Measurements from ENCODE around the gene KRT73. TPM values are rescaled to one million over a fixed set of nuclear protein-coding genes. Genes with fewer than 3 reads are reported as not detected.

KRT73 gene
- total and polyA plus RNA-seq, 2 donors (not counting 3 experiments of a cell fraction or from before 2014, with no cell fraction given): not detected

GRCh38 chr12:52655251-52655650, 36.9 kb upstream of the KRT73 start:
- FAIRE-seq: no peak
- Histone ChIP-seq H3K4me2 (ENCODE audit: insufficient read depth, low read length) (no peak overlapping the region), H3K9ac (replicated peaks; ENCODE audit: extremely low read depth, insufficient read depth, low read length) (no peak overlapping the region), H3K27ac (ENCODE audit: insufficient read depth, low read depth, low read length) (no peak overlapping the region), H2AFZ (ENCODE audit: low read depth, low read length) (no peak overlapping the region), H3K79me2 (ENCODE audit: control insufficient read depth, insufficient read depth, low read length) (no peaks in the 10 kb centered on the region), H3K4me3 (replicated peaks in 1 of 3; ENCODE audit: insufficient read depth in 1 of 3, low read depth in 1 of 3, low read length in 3 of 3) (no peak overlapping the region), H3K27me3 (ENCODE audit: control insufficient read depth in 2 of 2, insufficient read depth in 2 of 2, low read length in 2 of 2) (peaks cover 3% of the 10 kb centered on the region in 2 experiments), H3K9me1 (replicated peaks; ENCODE audit: control insufficient read depth, extremely low read depth, insufficient read depth, low read length) (no peaks in the 10 kb centered on the region), H3K9me3 (replicated peaks; ENCODE audit: control insufficient read depth, insufficient read depth, low read length) (no peaks in the 10 kb centered on the region), H3K36me3 (ENCODE audit: control insufficient read depth in 2 of 2, extremely low read depth in 1 of 2, insufficient read depth in 2 of 2, low read length in 2 of 2) (no peaks in the 10 kb centered on the region), H3K4me1 (ENCODE audit: control insufficient read depth, extremely low read depth, insufficient read depth, low read length) (no peaks in the 10 kb centered on the region), H4K20me1 (replicated peaks; ENCODE audit: control insufficient read depth, extremely low read depth, insufficient read depth, low read length) (no peaks in the 10 kb centered on the region)
- dilution Hi-C loops (cut with MboI; ENCODE audit: extremely low pct_ligation_motif_present, low sequenced_read_pairs): no loop called here
- ChIA-PET CTCF (interaction anchor here (2.0 kb wide), 1 partner anchor 10 kb away, joined by 4 read pairs; no protein-coding TSS in a partner anchor), POLR2A (no interaction called here)
- no peak for DNase-seq (ENCODE audit: low read depth, low spot score)
- no TSS peak for BruUV-seq (replicated peaks)
- no peak for TF ChIP-seq POLR2AphosphoS5 (IDR thresholded peaks at IDR 0.05; ENCODE audit: insufficient read depth, low read depth, low read length)
- no peak for TF ChIP-seq FOS (IDR thresholded peaks at IDR 0.05; ENCODE audit: borderline replicate concordance, insufficient read depth, low read length)
- TF ChIP-seq CTCF (IDR thresholded peaks at IDR 0.05; ENCODE audit: extremely low read depth in 1 of 2, insufficient read depth in 1 of 2, low read depth in 1 of 2, low read length in 2 of 2): no peak
- intact Hi-C loops (cut with micrococcal nuclease): no loop called here

GRCh38 chr12:52651726-52652261, 33.4 kb upstream of the KRT73 start, which contains the start of gene KRT2:
KRT2 (minus strand) TSS chr12:52652211; CDS start chr12:52652142, 69 bp downstream.
- no peak for FAIRE-seq
- Histone ChIP-seq H3K27ac (ENCODE audit: insufficient read depth, low read depth, low read length) (no peak within 1 kb of the TSS), H3K4me1 (ENCODE audit: control insufficient read depth, extremely low read depth, insufficient read depth, low read length) (no peaks in the 10 kb centered on the region), H3K9me1 (replicated peaks; ENCODE audit: control insufficient read depth, extremely low read depth, insufficient read depth, low read length) (no peaks in the 10 kb centered on the region), H3K27me3 (ENCODE audit: control insufficient read depth in 2 of 2, insufficient read depth in 2 of 2, low read length in 2 of 2) (peaks cover 3 to 8% of the 10 kb centered on the region in 2 experiments), H3K9ac (replicated peaks; ENCODE audit: extremely low read depth, insufficient read depth, low read length) (no peak within 1 kb of the TSS), H2AFZ (ENCODE audit: low read depth, low read length) (no peak within 1 kb of the TSS), H3K79me2 (ENCODE audit: control insufficient read depth, insufficient read depth, low read length) (no peaks in the 10 kb centered on the region), H3K4me2 (ENCODE audit: insufficient read depth, low read length) (no peak within 1 kb of the TSS), H3K4me3 (replicated peaks in 1 of 3; ENCODE audit: insufficient read depth in 1 of 3, low read depth in 1 of 3, low read length in 3 of 3) (no peak within 1 kb of the TSS), H4K20me1 (replicated peaks; ENCODE audit: control insufficient read depth, extremely low read depth, insufficient read depth, low read length) (no peaks in the 10 kb centered on the region), H3K9me3 (replicated peaks; ENCODE audit: control insufficient read depth, insufficient read depth, low read length) (no peaks in the 10 kb centered on the region), H3K36me3 (ENCODE audit: control insufficient read depth in 2 of 2, extremely low read depth in 1 of 2, insufficient read depth in 2 of 2, low read length in 2 of 2) (no peaks in the 10 kb centered on the region)
- intact Hi-C loops (cut with micrococcal nuclease): no loop called here
- DNase-seq (ENCODE audit: low read depth, low spot score): no peak
- BruUV-seq (replicated peaks): no TSS peak
- ChIA-PET CTCF (no interaction called here), POLR2A (no interaction called here)
- no peak for TF ChIP-seq CTCF (IDR thresholded peaks at IDR 0.05; ENCODE audit: extremely low read depth in 1 of 2, insufficient read depth in 1 of 2, low read depth in 1 of 2, low read length in 2 of 2)
- no peak for TF ChIP-seq EZH2 (IDR thresholded peaks at IDR 0.05; ENCODE audit: borderline replicate concordance, low read depth, low read length, severe bottlenecking)
- dilution Hi-C loops (cut with MboI; ENCODE audit: extremely low pct_ligation_motif_present, low sequenced_read_pairs): no loop called here
